Suprapubic skin (tissue), 4 donors: Measurements from ENCODE around the gene CD44.

Source experiments
- EP300 ChIP-seq: sonication (generic); formaldehyde crosslinking; IDR thresholded peaks from one replicate; pipeline ENCODE4 v1.6.1; 2017; ENCODE audit warnings: antibody characterized with exemption
- POLR2A ChIP-seq, 2 donors: fragments of 450-650 bp; IDR thresholded peaks; one replicate each; pipeline ENCODE4 v1.6.1; 2017; ENCODE audit warnings: antibody characterized with exemption in 2 of 2, mild to moderate bottlenecking in 2 of 2, moderate library complexity in 2 of 2
- POLR2AphosphoS5 ChIP-seq, 3 donors: sonication (generic); formaldehyde crosslinking; IDR thresholded peaks; one replicate each; pipeline ENCODE4 v1.6.1; 2017; ENCODE audit warnings: antibody characterized with exemption in 3 of 3
- TF ChIP-seq, protein P1 (sequence below), 2 donors: fragments of 200-600 bp in 1 of 2; fragments of 450-650 bp in 1 of 2; sonication (generic) in 1 of 2; IDR thresholded peaks; one replicate each; pipeline ENCODE4 v1.5.1; 2016 to 2019; ENCODE audit warnings: antibody characterized with exemption in 2 of 2, mild to moderate bottlenecking in 1 of 2, moderate library complexity in 1 of 2

DNA sequence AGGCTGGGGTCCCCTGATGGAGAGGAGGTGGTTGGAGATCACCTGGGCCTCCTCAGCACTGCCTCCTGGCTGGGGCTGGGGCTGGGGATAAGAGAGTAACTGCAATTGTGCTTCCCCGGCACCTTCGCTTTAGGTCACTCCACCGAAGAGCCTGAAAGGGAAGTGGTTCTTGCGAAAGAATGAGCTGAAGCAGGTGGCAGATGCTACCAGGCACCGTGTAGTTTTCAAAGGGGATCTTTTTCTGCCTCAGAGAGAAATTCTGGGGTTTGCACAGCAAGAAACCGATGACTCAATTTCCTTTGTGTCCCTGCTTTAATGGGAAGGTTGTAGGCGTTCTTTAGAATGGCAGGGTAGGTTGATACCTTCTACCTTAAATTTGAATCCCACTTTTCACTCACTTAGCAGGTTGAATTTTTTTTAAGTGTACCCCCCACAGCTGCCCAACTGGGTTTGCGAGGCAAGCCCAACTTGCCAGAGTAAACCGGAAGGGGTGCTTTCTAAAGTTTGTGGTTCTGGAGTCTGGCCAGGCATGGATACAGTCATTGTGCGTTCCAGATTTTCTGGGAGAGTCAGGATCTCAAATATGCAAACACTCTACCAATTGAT, 5.3 kb downstream of the CD44 start:
- TF ChIP-seq, protein P1, sequence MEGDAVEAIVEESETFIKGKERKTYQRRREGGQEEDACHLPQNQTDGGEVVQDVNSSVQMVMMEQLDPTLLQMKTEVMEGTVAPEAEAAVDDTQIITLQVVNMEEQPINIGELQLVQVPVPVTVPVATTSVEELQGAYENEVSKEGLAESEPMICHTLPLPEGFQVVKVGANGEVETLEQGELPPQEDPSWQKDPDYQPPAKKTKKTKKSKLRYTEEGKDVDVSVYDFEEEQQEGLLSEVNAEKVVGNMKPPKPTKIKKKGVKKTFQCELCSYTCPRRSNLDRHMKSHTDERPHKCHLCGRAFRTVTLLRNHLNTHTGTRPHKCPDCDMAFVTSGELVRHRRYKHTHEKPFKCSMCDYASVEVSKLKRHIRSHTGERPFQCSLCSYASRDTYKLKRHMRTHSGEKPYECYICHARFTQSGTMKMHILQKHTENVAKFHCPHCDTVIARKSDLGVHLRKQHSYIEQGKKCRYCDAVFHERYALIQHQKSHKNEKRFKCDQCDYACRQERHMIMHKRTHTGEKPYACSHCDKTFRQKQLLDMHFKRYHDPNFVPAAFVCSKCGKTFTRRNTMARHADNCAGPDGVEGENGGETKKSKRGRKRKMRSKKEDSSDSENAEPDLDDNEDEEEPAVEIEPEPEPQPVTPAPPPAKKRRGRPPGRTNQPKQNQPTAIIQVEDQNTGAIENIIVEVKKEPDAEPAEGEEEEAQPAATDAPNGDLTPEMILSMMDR (IDR thresholded peaks at IDR 0.05), result no peak
- TF ChIP-seq POLR2AphosphoS5 (IDR thresholded peaks at IDR 0.05) (no peak), POLR2A (IDR thresholded peaks at IDR 0.05) (no peak), EP300 (no peak)
